ENCODE results near the gene CBLL2. TPM values are rescaled to one million over a fixed set of nuclear protein-coding genes. Genes with fewer than 3 reads are reported as not detected.

Gene CBLL2
- not detected in 2 replicates for total RNA-seq

GRCh38 chrX:22272613-22273012 is at the start of gene CBLL2:
CBLL2 (plus strand) TSS chrX:22272913; CDS start chrX:22272992, 79 bp downstream.
- DNase-seq (ENCODE audit: low read depth), result no peak
- no peaks in the 10 kb centered on the region for H3K27me3 ChIP-seq (ENCODE audit: control insufficient read depth, insufficient read depth, low read length)
- no peaks in the 10 kb centered on the region for H3K36me3 ChIP-seq (ENCODE audit: control insufficient read depth, insufficient read depth, low read length)
- no peak within 1 kb of the TSS for H3K4me3 ChIP-seq (ENCODE audit: low read depth, low read length)
- TF ChIP-seq CTCF (IDR thresholded peaks at IDR 0.05; ENCODE audit: insufficient read depth, low read length, poor library complexity, severe bottlenecking), result no peak

GRCh38 chrX:22234380-22234779 is 38.3 kb upstream of the CBLL2 start:
- Histone ChIP-seq H3K36me3 (ENCODE audit: control insufficient read depth, insufficient read depth, low read length) (no peaks in the 10 kb centered on the region), H3K4me3 (ENCODE audit: low read depth, low read length) (no peak overlapping the region), H3K27me3 (ENCODE audit: control insufficient read depth, insufficient read depth, low read length) (no peaks in the 10 kb centered on the region)
- no peak for DNase-seq (ENCODE audit: low read depth)
- no peak for TF ChIP-seq CTCF (IDR thresholded peaks at IDR 0.05; ENCODE audit: insufficient read depth, low read length, poor library complexity, severe bottlenecking)

- TF ChIP-seq CTCF (IDR thresholded peaks at IDR 0.05; ENCODE audit: insufficient read depth, low read length, poor library complexity, severe bottlenecking), result no peak
- no peak overlapping the region for H3K4me3 ChIP-seq (ENCODE audit: low read depth, low read length)
- H3K36me3 ChIP-seq (ENCODE audit: control insufficient read depth, insufficient read depth, low read length), result no peaks in the 10 kb centered on the region
- no peak for DNase-seq (ENCODE audit: low read depth)
- no peaks in the 10 kb centered on the region for H3K27me3 ChIP-seq (ENCODE audit: control insufficient read depth, insufficient read depth, low read length)
Measured at GRCh38 chrX:22237479-22237878, 35.2 kb upstream of the CBLL2 start.

- Histone ChIP-seq H3K27me3 (ENCODE audit: control insufficient read depth, insufficient read depth, low read length) (no peaks in the 10 kb centered on the region), H3K4me3 (ENCODE audit: low read depth, low read length) (no peak overlapping the region), H3K36me3 (ENCODE audit: control insufficient read depth, insufficient read depth, low read length) (no peaks in the 10 kb centered on the region)
- no peak for DNase-seq (ENCODE audit: low read depth)
- TF ChIP-seq CTCF (IDR thresholded peaks at IDR 0.05; ENCODE audit: insufficient read depth, low read length, poor library complexity, severe bottlenecking), result no peak
Measured at GRCh38 chrX:22246620-22247019, 26.1 kb upstream of the CBLL2 start.

GRCh38 chrX:22247169-22247568 is 25.5 kb upstream of the CBLL2 start:
- no peak for TF ChIP-seq CTCF (IDR thresholded peaks at IDR 0.05; ENCODE audit: insufficient read depth, low read length, poor library complexity, severe bottlenecking)
- H3K4me3 ChIP-seq (ENCODE audit: low read depth, low read length), result no peak overlapping the region
- H3K36me3 ChIP-seq (ENCODE audit: control insufficient read depth, insufficient read depth, low read length), result no peaks in the 10 kb centered on the region
- no peaks in the 10 kb centered on the region for H3K27me3 ChIP-seq (ENCODE audit: control insufficient read depth, insufficient read depth, low read length)
- DNase-seq (ENCODE audit: low read depth), result no peak

GRCh38 chrX:22248401-22248800 is 24.3 kb upstream of the CBLL2 start:
- no peaks in the 10 kb centered on the region for H3K36me3 ChIP-seq (ENCODE audit: control insufficient read depth, insufficient read depth, low read length)
- DNase-seq (ENCODE audit: low read depth), result no peak
- H3K27me3 ChIP-seq (ENCODE audit: control insufficient read depth, insufficient read depth, low read length), result no peaks in the 10 kb centered on the region
- no peak overlapping the region for H3K4me3 ChIP-seq (ENCODE audit: low read depth, low read length)
- TF ChIP-seq CTCF (IDR thresholded peaks at IDR 0.05; ENCODE audit: insufficient read depth, low read length, poor library complexity, severe bottlenecking), result no peak

Data from kidney epithelial cell (primary cell).